HEK293 (cell line): ENCODE results near the gene HNF1B.

Experiments used
- CTCF ChIA-PET: fragments of 350-600 bp; formaldehyde crosslinking; extraction: SDS; loops from one replicate; lab custom pipeline; 2021; ENCODE audit warnings: antibody characterized with exemption; lab: Yijun Ruan, JAX
- POLR2A ChIA-PET: fragments of 300-600 bp; formaldehyde crosslinking; extraction: SDS; loops from one replicate; lab custom pipeline; 2020; ENCODE audit warnings: antibody characterized with exemption, inconsistent platforms; lab: Yijun Ruan, JAX
- H3K27ac ChIP-seq: fragments of 200-500 bp; sonication (Bioruptor generic); 2 replicates; pipeline ENCODE4 v1.5.1; 2014; ENCODE audit warnings: low read depth, low read length, control low read depth, inconsistent platforms; ENCODE audit errors: extremely low read depth
- H3K36me3 ChIP-seq, 2 experiments: fragments of 200-500 bp in 1 of 2; sonication (Bioruptor generic) in 1 of 2; 1 replicate in 1 of 2; 2 replicates in 1 of 2; pipeline ENCODE4 v1.5.1; 2014 to 2017; ENCODE audit warnings: inconsistent platforms in 2 of 2, low read length in 2 of 2; ENCODE audit not compliant: control insufficient read depth in 2 of 2, insufficient read depth in 1 of 2
- H3K4me1 ChIP-seq: fragments of 200-500 bp; sonication (Bioruptor generic); 2 replicates; pipeline ENCODE4 v1.5.1; 2014; ENCODE audit warnings: mild to moderate bottlenecking, low read length, inconsistent platforms; ENCODE audit not compliant: control insufficient read depth, insufficient read depth
- H3K4me3 ChIP-seq: 2 replicates; pipeline ENCODE4 v1.5.1; 2011; ENCODE audit warnings: low read depth, mild to moderate bottlenecking, control low read depth, low read length, moderate library complexity
- H3K9me3 ChIP-seq: fragments of 200-500 bp; sonication (Bioruptor generic); 2 replicates; pipeline ENCODE4 v1.5.1; 2014; ENCODE audit warnings: low read depth, low read length, inconsistent platforms; ENCODE audit not compliant: control insufficient read depth, insufficient read depth
- HIC1 ChIP-seq: fragments of 450-650 bp; formaldehyde crosslinking; IDR thresholded peaks from 2 replicates; pipeline ENCODE4 v1.5.1; 2016; ENCODE audit warnings: missing biosample characterization, missing genetic modification characterization
- OVOL3 ChIP-seq: fragments of 450-650 bp; formaldehyde crosslinking; IDR thresholded peaks from 2 replicates; pipeline ENCODE4 v1.5.1; 2016; ENCODE audit warnings: missing biosample characterization, missing genetic modification characterization
- PATZ1 ChIP-seq: fragments of 450-650 bp; formaldehyde crosslinking; IDR thresholded peaks from 2 replicates; pipeline ENCODE4 v1.5.1; 2016; ENCODE audit warnings: missing biosample characterization, missing genetic modification characterization
- ZBTB17 ChIP-seq: fragments of 450-650 bp; formaldehyde crosslinking; IDR thresholded peaks from 2 replicates; pipeline ENCODE4 v1.5.1; 2016; ENCODE audit warnings: missing biosample characterization, missing genetic modification characterization
- ZBTB6 ChIP-seq: fragments of 450-650 bp; formaldehyde crosslinking; IDR thresholded peaks from 2 replicates; pipeline ENCODE4 v1.5.1; 2017; ENCODE audit warnings: missing biosample characterization, missing genetic modification characterization
- ZBTB7A ChIP-seq: fragments of 450-650 bp; formaldehyde crosslinking; IDR thresholded peaks from 2 replicates; pipeline ENCODE4 v1.5.1; 2016; ENCODE audit warnings: low read depth, missing biosample characterization, missing genetic modification characterization
- ZFP37 ChIP-seq: fragments of 450-650 bp; formaldehyde crosslinking; IDR thresholded peaks from 2 replicates; pipeline ENCODE4 v1.5.1; 2016; ENCODE audit warnings: missing biosample characterization, missing genetic modification characterization
- ZNF148 ChIP-seq: fragments of 450-650 bp; formaldehyde crosslinking; IDR thresholded peaks from 2 replicates; pipeline ENCODE4 v1.5.0; 2017; ENCODE audit warnings: missing biosample characterization, missing genetic modification characterization, borderline replicate concordance
- ZNF292 ChIP-seq: fragments of 450-650 bp; formaldehyde crosslinking; IDR thresholded peaks from 2 replicates; pipeline ENCODE4 v1.5.1; 2016; ENCODE audit warnings: low read depth, missing biosample characterization, missing genetic modification characterization, borderline replicate concordance
- ZNF350 ChIP-seq: fragments of 450-650 bp; formaldehyde crosslinking; IDR thresholded peaks from 2 replicates; pipeline ENCODE4 v1.5.0; 2017; ENCODE audit warnings: missing biosample characterization, mild to moderate bottlenecking, missing genetic modification characterization
- ZNF404 ChIP-seq: fragments of 450-650 bp; formaldehyde crosslinking; IDR thresholded peaks from 2 replicates; pipeline ENCODE4 v1.5.1; 2017; ENCODE audit warnings: missing biosample characterization, missing genetic modification characterization
- ZNF518A ChIP-seq: fragments of 450-650 bp; formaldehyde crosslinking; conservative IDR thresholded peaks from 2 replicates; pipeline ENCODE4 v1.5.1; 2016; ENCODE audit warnings: low read depth, missing biosample characterization, missing genetic modification characterization
- ZNF555 ChIP-seq: fragments of 450-650 bp; formaldehyde crosslinking; conservative IDR thresholded peaks from 2 replicates; pipeline ENCODE4 v1.5.1; 2017; ENCODE audit warnings: missing biosample characterization, mild to moderate bottlenecking, missing genetic modification characterization, inconsistent platforms
- ZNF561 ChIP-seq: fragments of 450-650 bp; IDR thresholded peaks from 2 replicates; pipeline ENCODE4 v1.5.1; 2018; ENCODE audit warnings: missing biosample characterization, missing genetic modification characterization, borderline replicate concordance
- ZNF580 ChIP-seq: fragments of 450-650 bp; formaldehyde crosslinking; IDR thresholded peaks from 2 replicates; pipeline ENCODE4 v1.5.1; 2016; ENCODE audit warnings: missing biosample characterization, missing genetic modification characterization
- ZNF624 ChIP-seq: fragments of 450-650 bp; formaldehyde crosslinking; IDR thresholded peaks from 2 replicates; pipeline ENCODE4 v1.5.1; 2017; ENCODE audit warnings: missing biosample characterization, missing genetic modification characterization
- ZNF670 ChIP-seq: fragments of 450-650 bp; formaldehyde crosslinking; IDR thresholded peaks from 2 replicates; pipeline ENCODE4 v1.5.1; 2016; ENCODE audit warnings: missing biosample characterization, missing genetic modification characterization, low read depth
- ZNF677 ChIP-seq: fragments of 450-650 bp; IDR thresholded peaks from 2 replicates; pipeline ENCODE4 v1.5.0; 2018; ENCODE audit warnings: missing biosample characterization, mild to moderate bottlenecking, missing genetic modification characterization, moderate library complexity
- ZNF76 ChIP-seq: fragments of 450-650 bp; formaldehyde crosslinking; IDR thresholded peaks from 2 replicates; pipeline ENCODE4; 2016; ENCODE audit warnings: low read depth, missing biosample characterization, missing genetic modification characterization, borderline replicate concordance

HNF1B gene

GRCh38 chr17:37755455-37755854, 10.6 kb upstream of the HNF1B start (continued):
- TF ChIP-seq ZBTB6 (tag by site-specific recombination), result no peak
- no peak for TF ChIP-seq ZNF350 (tag by site-specific recombination)
- no peak for TF ChIP-seq ZBTB17
- TF ChIP-seq ZNF561 (tag by site-specific recombination), result no peak
- no peak for TF ChIP-seq ZFP37 (tag by site-specific recombination)
- no peak for TF ChIP-seq ZNF76 (tag by site-specific recombination)

- Histone ChIP-seq H3K36me3 (no peaks in the 10 kb centered on the region), H3K27ac (no peak overlapping the region), H3K9me3 (no peaks in the 10 kb centered on the region), H3K4me3 (no peak overlapping the region), H3K4me1 (no peaks in the 10 kb centered on the region)
- POLR2A ChIA-PET, result no interaction called here
- TF ChIP-seq ZBTB7A, result no peak
- TF ChIP-seq OVOL3 (tag by site-specific recombination), result no peak
- no peak for TF ChIP-seq HIC1 (tag by site-specific recombination)
- CTCF ChIA-PET, result interaction anchor here (0.6 to 1.9 kb wide), 5 partner anchors 16 to 660 kb away, joined by 3 to 8 read pairs (median 4); no protein-coding TSS in a partner anchor
Observed at GRCh38 chr17:37754363-37754762, 9.5 kb upstream of the HNF1B start.

- Histone ChIP-seq H3K36me3 (no peaks in the 10 kb centered on the region), H3K4me1 (no peaks in the 10 kb centered on the region), H3K9me3 (no peaks in the 10 kb centered on the region), H3K27ac (no peak overlapping the region), H3K4me3 (no peak overlapping the region)
- ChIA-PET POLR2A (interaction anchor here (0.6 kb wide), 1 partner anchor 521 kb away, joined by 3 read pairs; no protein-coding TSS in a partner anchor), CTCF (no interaction called here)
- TF ChIP-seq ZNF555 (tag by site-specific recombination), result no peak
- no peak for TF ChIP-seq PATZ1 (tag by site-specific recombination)
- TF ChIP-seq ZNF670 (tag by site-specific recombination), result no peak
- TF ChIP-seq ZNF518A (tag by site-specific recombination), result no peak
- no peak for TF ChIP-seq ZNF580 (tag by site-specific recombination)
- no peak for TF ChIP-seq ZNF677 (tag by site-specific recombination)
- no peak for TF ChIP-seq ZNF148
- TF ChIP-seq ZNF404, result no peak
- TF ChIP-seq ZNF624 (tag by site-specific recombination), result no peak
- TF ChIP-seq ZNF292 (tag by site-specific recombination), result no peak
Observed at GRCh38 chr17:37752482-37752881, 7.6 kb upstream of the HNF1B start.
